Activated B cell treated with CpG ODN at 0.5 μM for 24 hours (primary cell): Measurements from ENCODE around the gene MAP1LC3B. TPM values are rescaled to one million over a fixed set of nuclear protein-coding genes. Genes with fewer than 3 reads are reported as not detected.

ENCODE experiments used
- ATAC-seq: fragments of 200-7000 bp; cut with Tn5 transposase; one replicate; pipeline ENCODE4 v1.10.0; 2021; ENCODE audit warnings: low read depth, mild to moderate bottlenecking, moderate library complexity
- CTCF ChIA-PET: fragments of 350-600 bp; sonication (Branson Sonifier 250); formaldehyde crosslinking; loops from one replicate; lab custom pipeline; 2021; ENCODE audit warnings: antibody characterized with exemption; lab: Charles Lee
- POLR2A ChIA-PET: fragments of 350-600 bp; sonication (Branson Sonifier 250); formaldehyde crosslinking; loops from one replicate; lab custom pipeline; 2021; ENCODE audit warnings: antibody characterized with exemption; lab: Charles Lee
- DNase-seq: peaks from one replicate; pipeline ENCODE4 v3.0.0; 2022
- H3K27ac Mint-ChIP-seq: one replicate; pipeline ENCODE4 v1.8.0; 2020; ENCODE audit warnings: mixed read lengths
- H3K27me3 Mint-ChIP-seq: one replicate; pipeline ENCODE4 v1.8.0; 2021; ENCODE audit warnings: mixed read lengths
- H3K36me3 Mint-ChIP-seq: one replicate; pipeline ENCODE4 v1.8.0; 2021; ENCODE audit warnings: low read depth, mixed read lengths
- H3K4me1 Mint-ChIP-seq: one replicate; pipeline ENCODE4 v1.8.0; 2021; ENCODE audit warnings: mixed read lengths
- H3K4me3 Mint-ChIP-seq: one replicate; pipeline ENCODE4 v1.8.0; 2020; ENCODE audit warnings: mild to moderate bottlenecking, mixed read lengths
- H3K9me3 Mint-ChIP-seq: one replicate; pipeline ENCODE4 v1.8.0; 2020; ENCODE audit warnings: mixed read lengths
- intact Hi-C: fragments of 100-400 bp; cut with micrococcal nuclease; formaldehyde crosslinking; loops from one replicate; pipeline ENCODE4 v1.15.1; 2024
- total RNA-seq: library from RNA; stranded (reverse); gene quantifications from 2 replicates; pipeline ENCODE4 v1.2.3, GENCODE V29; 2022
- TF ChIP-seq, protein P1 (sequence below): fragments of 200-600 bp; IDR thresholded peaks from one replicate; pipeline ENCODE4 v1.8.0; 2022; ENCODE audit warnings: antibody characterized with exemption, mild to moderate bottlenecking

The MAP1LC3B gene
- total RNA-seq, 1 donor from 2014 or later = 52.9 TPM

GRCh38 chr16:87369117-87369765 is 22.9 kb upstream of the MAP1LC3B start:
- H3K27ac Mint-ChIP-seq = no peak overlapping the region
- DNase-seq (no peak), ATAC-seq (no peak)
- H3K4me1 Mint-ChIP-seq = peaks cover 28% of the 10 kb centered on the region
- H3K27me3 Mint-ChIP-seq = no peaks in the 10 kb centered on the region
- H3K4me3 Mint-ChIP-seq = no peak overlapping the region
- H3K9me3 Mint-ChIP-seq = no peaks in the 10 kb centered on the region
- H3K36me3 Mint-ChIP-seq = peaks cover 25% of the 10 kb centered on the region
- ChIA-PET POLR2A (interaction anchor here (0.9 to 1.0 kb wide), 2 partner anchors 19 to 52 kb away, joined by 3 read pairs; partner anchors contain the start of gene C16orf95), CTCF (no interaction called here)
- intact Hi-C loops = no loop called here
- TF ChIP-seq, protein P1, sequence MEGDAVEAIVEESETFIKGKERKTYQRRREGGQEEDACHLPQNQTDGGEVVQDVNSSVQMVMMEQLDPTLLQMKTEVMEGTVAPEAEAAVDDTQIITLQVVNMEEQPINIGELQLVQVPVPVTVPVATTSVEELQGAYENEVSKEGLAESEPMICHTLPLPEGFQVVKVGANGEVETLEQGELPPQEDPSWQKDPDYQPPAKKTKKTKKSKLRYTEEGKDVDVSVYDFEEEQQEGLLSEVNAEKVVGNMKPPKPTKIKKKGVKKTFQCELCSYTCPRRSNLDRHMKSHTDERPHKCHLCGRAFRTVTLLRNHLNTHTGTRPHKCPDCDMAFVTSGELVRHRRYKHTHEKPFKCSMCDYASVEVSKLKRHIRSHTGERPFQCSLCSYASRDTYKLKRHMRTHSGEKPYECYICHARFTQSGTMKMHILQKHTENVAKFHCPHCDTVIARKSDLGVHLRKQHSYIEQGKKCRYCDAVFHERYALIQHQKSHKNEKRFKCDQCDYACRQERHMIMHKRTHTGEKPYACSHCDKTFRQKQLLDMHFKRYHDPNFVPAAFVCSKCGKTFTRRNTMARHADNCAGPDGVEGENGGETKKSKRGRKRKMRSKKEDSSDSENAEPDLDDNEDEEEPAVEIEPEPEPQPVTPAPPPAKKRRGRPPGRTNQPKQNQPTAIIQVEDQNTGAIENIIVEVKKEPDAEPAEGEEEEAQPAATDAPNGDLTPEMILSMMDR = no peak

GRCh38 chr16:87369796-87370719 is 22.1 kb upstream of the MAP1LC3B start:
- peaks cover 25% of the 10 kb centered on the region for H3K36me3 Mint-ChIP-seq
- H3K9me3 Mint-ChIP-seq = no peaks in the 10 kb centered on the region
- TF ChIP-seq, protein P1 = no peak
- no peak overlapping the region for H3K27ac Mint-ChIP-seq
- DNase-seq (no peak), ATAC-seq (no peak)
- H3K27me3 Mint-ChIP-seq = no peaks in the 10 kb centered on the region
- H3K4me1 Mint-ChIP-seq = peaks cover 25% of the 10 kb centered on the region
- ChIA-PET POLR2A (no interaction called here), CTCF (no interaction called here)
- H3K4me3 Mint-ChIP-seq = no peak overlapping the region
- intact Hi-C loops = no loop called here

DNA sequence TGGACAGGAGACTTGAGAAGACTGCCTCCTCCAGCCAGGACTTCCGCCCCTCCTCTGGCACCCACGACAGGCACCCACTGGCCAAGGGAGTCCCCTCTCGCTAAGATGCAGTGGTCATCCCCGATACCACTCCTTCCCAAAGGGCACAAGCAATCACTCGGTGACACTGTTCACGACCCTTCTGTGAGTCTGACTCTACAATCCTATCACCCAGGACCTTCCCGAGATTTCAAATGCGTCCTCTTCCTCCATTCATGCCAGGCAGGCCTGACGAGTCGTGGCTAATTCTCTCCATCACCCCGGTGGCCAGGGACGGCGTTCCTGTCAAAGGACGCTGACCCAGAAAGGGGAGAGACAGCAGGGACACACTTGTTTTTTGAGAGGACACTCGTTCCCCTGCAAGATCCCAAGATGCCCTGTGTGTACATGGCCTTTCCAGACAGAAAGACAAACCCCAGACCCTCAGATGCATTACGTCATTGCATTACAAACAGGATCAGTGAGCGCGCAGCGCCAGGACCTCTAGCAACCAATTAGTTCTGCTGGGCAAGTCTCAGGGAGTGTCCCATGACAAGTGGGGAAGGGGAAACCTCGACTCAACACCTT is 20.8 kb upstream of the MAP1LC3B start:
- no peak for ATAC-seq
- CTCF ChIA-PET = no interaction called here
- Mint-ChIP-seq H3K4me3 (no peak overlapping the region), H3K9me3 (no peaks in the 10 kb centered on the region), H3K27me3 (no peaks in the 10 kb centered on the region), H3K27ac (no peak overlapping the region), H3K36me3 (peaks cover 22% of the 10 kb centered on the region), H3K4me1 (peaks cover 29% of the 10 kb centered on the region)
- POLR2A ChIA-PET = no interaction called here
- no peak for DNase-seq
- intact Hi-C loops = no loop called here
- TF ChIP-seq, protein P1 = no peak

DNA sequence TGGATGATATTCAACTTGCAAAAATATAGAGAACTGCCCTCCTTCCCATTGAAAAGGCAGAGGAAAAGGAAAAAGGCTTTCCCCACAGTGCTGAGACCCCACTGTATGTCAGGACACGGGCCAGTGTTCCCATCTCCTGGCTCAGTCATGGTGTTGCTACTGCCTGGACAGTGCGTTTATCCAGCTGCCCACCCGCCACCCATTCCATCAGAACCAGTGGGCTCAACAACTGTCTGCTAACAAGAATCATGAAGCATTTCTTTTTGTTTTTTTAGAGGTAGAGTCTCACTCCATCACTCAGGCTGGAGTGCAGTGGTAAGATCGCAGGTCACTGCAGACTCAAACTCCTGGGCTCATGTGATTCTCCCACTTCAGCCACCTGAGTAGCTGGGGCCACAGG is 19.8 kb upstream of the MAP1LC3B start:
- ChIA-PET CTCF (no interaction called here), POLR2A (no interaction called here)
- Mint-ChIP-seq H3K4me3 (no peak overlapping the region), H3K4me1 (peaks cover 27% of the 10 kb centered on the region), H3K36me3 (peaks cover 16% of the 10 kb centered on the region), H3K27ac (no peak overlapping the region), H3K27me3 (no peaks in the 10 kb centered on the region), H3K9me3 (no peaks in the 10 kb centered on the region)
- TF ChIP-seq, protein P1 = no peak
- ATAC-seq (no peak), DNase-seq (no peak)
- intact Hi-C loops = no loop called here

- intact Hi-C loops = no loop called here
- no peaks in the 10 kb centered on the region for H3K27me3 Mint-ChIP-seq
- H3K9me3 Mint-ChIP-seq = no peaks in the 10 kb centered on the region
- peaks cover 13% of the 10 kb centered on the region for H3K4me1 Mint-ChIP-seq
- no peak for DNase-seq
- CTCF ChIA-PET = no interaction called here
- POLR2A ChIA-PET = no interaction called here
- no peak overlapping the region for H3K27ac Mint-ChIP-seq
- TF ChIP-seq, protein P1 = no peak
- no peak for ATAC-seq
- peaks cover 13% of the 10 kb centered on the region for H3K36me3 Mint-ChIP-seq
- no peak overlapping the region for H3K4me3 Mint-ChIP-seq
Observed at GRCh38 chr16:87374313-87374712, 17.8 kb upstream of the MAP1LC3B start.
